K562 (cell line): ENCODE measurements around the gene TMEM41A. TPM values are rescaled to one million over a fixed set of nuclear protein-coding genes. Genes with fewer than 3 reads are reported as not detected.

Experiments used
- ATAC-seq: fragments of 200-7000 bp; cut with Tn5 transposase; 3 replicates; pipeline ENCODE4 v1.9.1; 2020; ENCODE audit warnings: moderate library complexity
- BruUV-seq: library from RNA; stranded (reverse); fragments of 400-500 nt; replicated peaks from 2 replicates; lab custom pipeline; 2021; lab: Mats Ljungman, UMichigan
- CTCF ChIA-PET: fragments of 300-600 bp; formaldehyde crosslinking; extraction: SDS; loops from one replicate; lab custom pipeline; 2021; ENCODE audit warnings: low intra/inter-chr PET ratio; lab: Yijun Ruan, JAX
- POLR2A ChIA-PET: fragments of 300-600, 350-650 bp; sonication (Branson Sonifier 250); formaldehyde crosslinking; extraction: SDS; loops from one replicate; lab custom pipeline; 2021; ENCODE audit warnings: antibody characterized with exemption, inconsistent platforms; lab: Yijun Ruan, JAX
- DNase-seq, 4 experiments: peaks; one replicate each; pipeline versions ENCODE4 v3.0.0 to v3.0.0-alpha.2; 2011 to 2018; ENCODE audit warnings: low spot score in 3 of 4, mixed read lengths in 3 of 4; ENCODE audit errors: extremely low read depth in 1 of 4
- FAIRE-seq: peaks from 2 replicates; lab custom pipeline; 2011; peaks lifted over from hg19 to GRCh38; lab: Jason Lieb, UNC
- H2AFZ ChIP-seq: 2 replicates; pipeline ENCODE4 v1.6.0; 2011; ENCODE audit warnings: low read depth, low read length, control low read depth, inconsistent platforms
- H3K27ac ChIP-seq: fragments of 200-600 bp; 3 replicates; pipeline ENCODE4 v1.8.0; 2011; ENCODE audit warnings: low read depth, mild to moderate bottlenecking, control low read depth, inconsistent platforms, low read length, moderate library complexity, mixed read lengths; ENCODE audit errors: extremely low read depth
- H3K27me3 ChIP-seq, 2 experiments: fragments of 300-600 bp in 1 of 2; 2 replicates in 1 of 2; 3 replicates in 1 of 2; pipeline versions ENCODE4 v1.6.0 to v1.8.0; 2011; ENCODE audit warnings: inconsistent platforms in 2 of 2, low read length in 2 of 2, mild to moderate bottlenecking in 1 of 2, mixed read lengths in 1 of 2, moderate library complexity in 1 of 2; ENCODE audit not compliant: control insufficient read depth in 2 of 2, insufficient read depth in 2 of 2
- H3K36me3 ChIP-seq: fragments of 300-600 bp; 3 replicates; pipeline ENCODE4 v1.8.0; 2011; ENCODE audit warnings: mild to moderate bottlenecking, low read length, inconsistent platforms; ENCODE audit not compliant: control insufficient read depth, insufficient read depth
- H3K4me1 ChIP-seq, 2 experiments: fragments of 200-600 bp in 1 of 2; replicated peaks in 1 of 2; 2 replicates in 1 of 2; 3 replicates in 1 of 2; pipeline versions ENCODE4 v1.5.1 to v1.8.0; 2011; ENCODE audit warnings: inconsistent platforms in 2 of 2, low read length in 2 of 2, mild to moderate bottlenecking in 1 of 2, mixed read lengths in 1 of 2, moderate library complexity in 1 of 2; ENCODE audit not compliant: control insufficient read depth in 2 of 2, insufficient read depth in 2 of 2
- H3K4me2 ChIP-seq: 2 replicates; pipeline ENCODE4 v1.6.1; 2011; ENCODE audit warnings: low read length, control low read depth, inconsistent platforms, mixed read lengths; ENCODE audit not compliant: insufficient read depth
- H3K4me3 ChIP-seq: fragments of 200-600 bp; sonication (generic), shearing (Covaris generic); 2 replicates; pipeline ENCODE4 v1.5.1; 2016; ENCODE audit warnings: control low read depth, inconsistent platforms
- H3K79me2 ChIP-seq: fragments of 200-600 bp; 3 replicates; pipeline ENCODE4 v1.8.0; 2011; ENCODE audit warnings: low read length, inconsistent platforms; ENCODE audit not compliant: control insufficient read depth, insufficient read depth
- H3K9ac ChIP-seq, 2 experiments: 2 replicates each; pipeline versions ENCODE4 v1.6.0 to v1.6.1; 2011; ENCODE audit warnings: low read depth in 2 of 2, low read length in 2 of 2, control low read depth in 1 of 2, inconsistent platforms in 1 of 2, mild to moderate bottlenecking in 1 of 2, mixed read lengths in 1 of 2; ENCODE audit not compliant: insufficient read depth in 1 of 2
- H3K9me1 ChIP-seq: one replicate; pipeline ENCODE4 v1.6.0; 2011; ENCODE audit warnings: inconsistent platforms, mild to moderate bottlenecking, low read length, moderate library complexity; ENCODE audit not compliant: control insufficient read depth, insufficient read depth
- H3K9me3 ChIP-seq: replicated peaks from 2 replicates; pipeline ENCODE4 v1.5.1; 2011; ENCODE audit warnings: low read depth, low read length, inconsistent platforms; ENCODE audit not compliant: control insufficient read depth, insufficient read depth
- H4K20me1 ChIP-seq: replicated peaks from 2 replicates; pipeline ENCODE4 v1.6.1; 2011; ENCODE audit warnings: low read length, inconsistent platforms, mixed read lengths; ENCODE audit not compliant: control insufficient read depth, insufficient read depth
- ATF4 ChIP-seq: fragments of 450-650 bp; formaldehyde crosslinking; IDR thresholded peaks from 2 replicates; pipeline ENCODE4 v1.4.0; 2022; ENCODE audit warnings: mild to moderate bottlenecking, moderate library complexity
- CEBPB ChIP-seq: fragments of 450-650 bp; IDR thresholded peaks from 2 replicates; pipeline ENCODE4 v1.6.1; 2016; ENCODE audit warnings: missing genetic modification characterization, missing compliant biosample characterization
- ZFP36 ChIP-seq: fragments of 150-350 bp; IDR thresholded peaks from 2 replicates; pipeline ENCODE4 v1.6.1; 2018; ENCODE audit warnings: low read length, low read depth; ENCODE audit not compliant: partially characterized antibody
- WGBS: fragments of 100-300 bp; shearing (Covaris generic); methylation state at CpG from one replicate; pipeline ENCODE4 v1.1.6; 2016; ENCODE audit warnings: low coverage, mixed read lengths; ENCODE audit not compliant: insufficient coverage; ENCODE audit errors: missing lambda C conversion rate; 5-methylcytosine and 5-hydroxymethylcytosine counted together
- in situ Hi-C: fragments of 300-500 bp; cut with MboI; formaldehyde crosslinking; loops from 4 replicates; pipeline ENCODE4 v1.15.0; 2018; ENCODE audit warnings: inconsistent platforms, mixed read lengths
- intact Hi-C: fragments of 100-400 bp; cut with micrococcal nuclease; formaldehyde crosslinking; loops from 2 replicates; pipeline ENCODE4 v1.14.2; 2022
- polyA plus RNA-seq, 8 experiments: library from polyadenylated mRNA; depleted of rRNA in 4 of 8; stranded (reverse) in 5 of 8; unstranded in 3 of 8; fragments of >200 nt; fragmentation: Nextera tagmentation in 2 of 8; fragmentation: Illumina TruSeq in 1 of 8; extraction: Ambion mirVana in 2 of 8; extraction: Trizol in 1 of 8; gene quantifications; 2 replicates each; pipeline versions ENCODE4 v1.2.1 to v1.2.3, GENCODE V29; 2011 to 2014; ENCODE audit warnings: inconsistent platforms in 1 of 8, missing spikeins in 1 of 8
- total RNA-seq, 7 experiments: library from RNA; depleted of rRNA in 6 of 7; stranded (reverse); fragments of >200 nt in 6 of 7; fragmentation: Illumina TruSeq in 2 of 7; extraction: Trizol in 2 of 7; gene quantifications; 2 replicates each; pipeline versions ENCODE4 v1.2.1 to v1.2.3, GENCODE V29; 2011 to 2021; ENCODE audit warnings: low replicate concordance in 1 of 7

The TMEM41A gene
- total and polyA plus RNA-seq, 9 of the 15 experiments (the other 6 are each of a cell fraction or from before 2014, with no cell fraction given): 22.5 to 65.9 (median 31.5) TPM

GRCh38 chr3:185490241-185490640 lies 8.6 kb downstream of the TMEM41A start (continued):
- TF ChIP-seq ATF4 (CRISPR knock-in tag): no peak

GRCh38 chr3:185489462-185489861 lies 9.4 kb downstream of the TMEM41A start:
- Histone ChIP-seq H3K27me3 (no peaks in the 10 kb centered on the region), H3K79me2 (no peaks in the 10 kb centered on the region; the same call in 2 of the 3 replicates), H3K4me2 (no peak overlapping the region), H3K9me3 (no peaks in the 10 kb centered on the region), H3K9ac (no peak overlapping the region), H3K4me1 (no peaks in the 10 kb centered on the region), H2AFZ (no peak overlapping the region), H3K9me1 (peaks cover 3% of the 10 kb centered on the region), H3K27ac (no peak overlapping the region), H4K20me1 (no peaks in the 10 kb centered on the region), H3K4me3 (no peak overlapping the region), H3K36me3 (peaks cover 79% of the 10 kb centered on the region)
- TF ChIP-seq ZFP36 (no peak), CEBPB (peak; percentile 65)
- WGBS: 34% methylated on average over 3 of the region's 3 CpGs
- FAIRE-seq (no peak), DNase-seq (no peak), ATAC-seq (no peak)
- BruUV-seq: no TSS peak
- intact Hi-C loops (no loop called here), in situ Hi-C loops (no loop called here)
- ChIA-PET POLR2A (interaction anchor here (0.9 to 1.1 kb wide), 4 partner anchors 9 to 126 kb away, joined by 3 to 5 read pairs (median 4); partner anchors contain the start of gene TMEM41A), CTCF (no interaction called here)
